ENCODE results near the gene ST6GAL1. TPM values are rescaled to one million over a fixed set of nuclear protein-coding genes. Genes with fewer than 3 reads are reported as not detected.

Gene ST6GAL1
- total RNA-seq, 4 donors from 2014 or later = 74.8 to 189 (median 113) TPM

DNA sequence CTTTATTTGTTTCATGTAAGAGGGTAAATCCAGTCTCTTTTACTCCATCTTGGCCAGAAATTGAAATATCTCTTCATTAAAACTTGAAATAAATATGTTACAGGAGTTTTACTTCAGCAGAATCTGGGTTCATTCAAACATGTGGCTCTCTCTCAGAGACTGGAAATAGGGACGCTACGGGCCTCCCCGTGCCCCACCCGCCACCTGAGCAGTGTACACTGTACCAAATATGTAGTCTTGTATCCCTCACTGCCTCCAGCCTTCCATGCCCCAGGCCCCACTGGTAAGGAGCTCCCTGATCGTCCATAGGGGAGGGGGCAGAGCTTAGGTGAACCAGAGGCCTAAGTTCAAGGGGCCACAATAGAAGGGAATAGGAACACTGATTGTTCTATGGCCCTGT lies 172.9 kb downstream of the ST6GAL1 start:
- H3K27ac ChIP-seq = no peak overlapping the region
- no peaks in the 10 kb centered on the region for H3K27me3 ChIP-seq
- no peak for DNase-seq
- 92% methylated on average over 5 of the region's 5 CpGs for WGBS, 2 donors
- H3K4me1 ChIP-seq = peaks cover 0 to 17% of the 10 kb centered on the region in 2 donors
- H3K9me3 ChIP-seq = no peaks in the 10 kb centered on the region
- TF ChIP-seq POLR2A (IDR thresholded peaks at IDR 0.05) = no peak
- no peak for TF ChIP-seq CTCF (IDR thresholded peaks at IDR 0.05)
- no peak overlapping the region for H3K4me3 ChIP-seq (replicated peaks in 1 of 3)
- no peaks in the 10 kb centered on the region for H3K36me3 ChIP-seq
- intact Hi-C loops (cut with DNase I) = no loop called here

GRCh38 chr3:187104342-187104741 lies 174.0 kb downstream of the ST6GAL1 start:
- H3K36me3 ChIP-seq = no peaks in the 10 kb centered on the region
- TF ChIP-seq POLR2A (IDR thresholded peaks at IDR 0.05) (no peak), CTCF (IDR thresholded peaks at IDR 0.05) (no peak)
- no peaks in the 10 kb centered on the region for H3K9me3 ChIP-seq
- no peak overlapping the region for H3K27ac ChIP-seq
- WGBS, 2 donors = 90 to 92% methylated on average over 7 of the region's 7 CpGs
- H3K4me3 ChIP-seq (replicated peaks in 1 of 3) = no peak overlapping the region
- DNase-seq = no peak
- intact Hi-C loops (cut with DNase I) = no loop called here
- no peaks in the 10 kb centered on the region for H3K27me3 ChIP-seq
- peaks cover 0 to 17% of the 10 kb centered on the region in 2 donors for H3K4me1 ChIP-seq

DNA sequence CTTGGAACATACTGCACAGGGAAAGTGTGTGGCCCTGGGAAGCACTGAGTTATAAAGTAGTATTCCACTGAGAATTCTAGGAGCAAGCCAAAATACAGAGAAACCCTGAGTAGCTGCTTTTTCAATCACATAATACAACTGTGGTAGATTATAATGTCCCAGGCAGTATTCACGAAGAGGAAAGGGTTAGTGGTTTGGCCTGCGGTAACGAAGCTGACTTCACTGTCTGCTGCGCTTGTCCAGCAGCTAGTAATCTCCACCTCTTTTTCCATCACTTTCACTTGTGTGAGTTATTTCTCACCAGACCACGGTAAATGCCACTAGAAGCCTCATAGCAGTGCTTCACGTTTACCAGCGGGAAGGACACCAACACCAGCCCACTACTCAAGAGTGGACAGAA lies 174.6 kb downstream of the ST6GAL1 start:
- Histone ChIP-seq H3K4me1 (peaks cover 0 to 17% of the 10 kb centered on the region in 2 donors), H3K27me3 (no peaks in the 10 kb centered on the region), H3K9me3 (no peaks in the 10 kb centered on the region), H3K4me3 (replicated peaks in 1 of 3) (no peak overlapping the region), H3K36me3 (no peaks in the 10 kb centered on the region), H3K27ac (no peak overlapping the region)
- intact Hi-C loops (cut with DNase I) = no loop called here
- WGBS, 2 donors = 67 to 73% methylated on average over 7 of the region's 7 CpGs
- no peak for DNase-seq
- no peak for TF ChIP-seq CTCF (IDR thresholded peaks at IDR 0.05)
- no peak for TF ChIP-seq POLR2A (IDR thresholded peaks at IDR 0.05)

GRCh38 chr3:187105700-187106099 lies 175.4 kb downstream of the ST6GAL1 start:
- no peaks in the 10 kb centered on the region for H3K36me3 ChIP-seq

GRCh38 chr3:187107989-187108388 lies 177.7 kb downstream of the ST6GAL1 start:
- Histone ChIP-seq H3K27ac (no peak overlapping the region), H3K27me3 (no peaks in the 10 kb centered on the region), H3K4me1 (no peaks in the 10 kb centered on the region), H3K4me3 (replicated peaks in 1 of 3) (no peak overlapping the region), H3K9me3 (no peaks in the 10 kb centered on the region), H3K36me3 (no peaks in the 10 kb centered on the region)
- TF ChIP-seq POLR2A (IDR thresholded peaks at IDR 0.05) = no peak
- TF ChIP-seq CTCF (IDR thresholded peaks at IDR 0.05) = no peak
- intact Hi-C loops (cut with DNase I) = no loop called here
- 75 to 85% methylated on average over 3 of the region's 3 CpGs for WGBS, 2 donors
- no peak for DNase-seq

More at GRCh38 chr3:187105700-187106099, 175.4 kb downstream of the ST6GAL1 start:
- intact Hi-C loops (cut with DNase I) = no loop called here
- no peaks in the 10 kb centered on the region for H3K9me3 ChIP-seq
- 88 to 92% methylated on average over 3 of the region's 3 CpGs for WGBS, 2 donors
- no peak overlapping the region for H3K27ac ChIP-seq
- TF ChIP-seq CTCF (IDR thresholded peaks at IDR 0.05) = no peak
- TF ChIP-seq POLR2A (IDR thresholded peaks at IDR 0.05) = no peak
- H3K27me3 ChIP-seq = no peaks in the 10 kb centered on the region
- DNase-seq = no peak
- no peak overlapping the region for H3K4me3 ChIP-seq (replicated peaks in 1 of 3)
- H3K4me1 ChIP-seq = peaks cover 0 to 17% of the 10 kb centered on the region in 2 donors
